T-cell (primary cell): ENCODE results near the gene CKAP4. TPM values are rescaled to one million over a fixed set of nuclear protein-coding genes. Genes with fewer than 3 reads are reported as not detected.

Experiments used
- ATAC-seq, 4 experiments: fragments of 200-7000 bp in 3 of 4; fragments of 150-1000 bp in 1 of 4; cut with Tn5 transposase; replicated peaks in 1 of 4; 1 replicate in 3 of 4; 2 replicates in 1 of 4; pipeline ENCODE4 v1.10.0; 2021; ENCODE audit warnings: moderate library complexity in 3 of 4, mild to moderate bottlenecking in 2 of 4, moderate number of reproducible peaks in 1 of 4
- CTCF ChIA-PET, 2 donors: fragments of 300-600 bp; sonication (Branson Sonifier 250); formaldehyde crosslinking; loops; one replicate each; lab custom pipeline; 2022; ENCODE audit warnings: antibody characterized with exemption in 2 of 2; lab: Charles Lee
- POLR2A ChIA-PET, 2 donors: fragments of 300-600 bp; sonication (Branson Sonifier 250); formaldehyde crosslinking; loops; one replicate each; lab custom pipeline; 2022; ENCODE audit warnings: antibody characterized with exemption in 2 of 2; lab: Charles Lee
- DNase-seq, 35 experiments: peaks; one replicate each; pipeline versions ENCODE4 v3.0.0 to v3.0.0-alpha.2; 2013 to 2023
- H3K27ac ChIP-seq: one replicate; pipeline ENCODE4 v1.5.1; 2013; ENCODE audit warnings: low read length
- H3K27me3 ChIP-seq, 2 experiments: replicated peaks in 1 of 2; 1 replicate in 1 of 2; 2 replicates in 1 of 2; pipeline versions ENCODE4 v1.6.1 to v1.7.0; 2013; ENCODE audit warnings: low read length in 1 of 2, mixed read lengths in 1 of 2; ENCODE audit not compliant: control insufficient read depth in 2 of 2, insufficient read depth in 2 of 2; ENCODE audit errors: extremely low read depth in 1 of 2
- H3K36me3 ChIP-seq, 2 donors: 1 replicate in 1 of 2; 2 replicates in 1 of 2; pipeline versions ENCODE4 v1.6.1 to v1.7.0; 2013; ENCODE audit warnings: low read length in 1 of 2; ENCODE audit not compliant: control insufficient read depth in 2 of 2, insufficient read depth in 1 of 2; ENCODE audit errors: extremely low read depth in 1 of 2
- H3K4me1 ChIP-seq, 2 experiments: 1 replicate in 1 of 2; 2 replicates in 1 of 2; pipeline versions ENCODE4 v1.6.1 to v1.7.0; 2013; ENCODE audit warnings: low read length in 2 of 2, mixed read lengths in 1 of 2; ENCODE audit not compliant: insufficient read depth in 2 of 2, control insufficient read depth in 1 of 2; ENCODE audit errors: extremely low read depth in 1 of 2
- H3K4me3 ChIP-seq, 2 donors: 1 replicate in 1 of 2; 2 replicates in 1 of 2; pipeline versions ENCODE4 v1.5.1 to v1.7.0; 2013; ENCODE audit warnings: mild to moderate bottlenecking in 2 of 2, low read length in 1 of 2, moderate library complexity in 1 of 2; ENCODE audit not compliant: control insufficient read depth in 1 of 2; ENCODE audit errors: extremely low read depth in 1 of 2
- H3K9me3 ChIP-seq: 2 replicates; pipeline ENCODE4 v1.7.0; 2013
- H3K27ac Mint-ChIP-seq, 2 donors: one replicate each; pipeline ENCODE4 v1.8.0; 2020 to 2021; ENCODE audit warnings: mild to moderate bottlenecking in 2 of 2, mixed read lengths in 2 of 2
- H3K27me3 Mint-ChIP-seq, 2 donors: one replicate each; pipeline ENCODE4 v1.8.0; 2021 to 2022; ENCODE audit warnings: mixed read lengths in 2 of 2
- H3K36me3 Mint-ChIP-seq: one replicate; pipeline ENCODE4 v1.8.0; 2021; ENCODE audit warnings: mixed read lengths
- H3K4me1 Mint-ChIP-seq, 3 donors: one replicate each; pipeline ENCODE4 v1.8.0; 2020 to 2022; ENCODE audit warnings: mixed read lengths in 3 of 3, mild to moderate bottlenecking in 1 of 3
- H3K4me3 Mint-ChIP-seq, 3 donors: one replicate each; pipeline ENCODE4 v1.8.0; 2020 to 2022; ENCODE audit warnings: mild to moderate bottlenecking in 3 of 3, mixed read lengths in 3 of 3, moderate library complexity in 3 of 3
- H3K9me3 Mint-ChIP-seq, 3 donors: one replicate each; pipeline ENCODE4 v1.8.0; 2020 to 2022; ENCODE audit warnings: mixed read lengths in 3 of 3
- WGBS: methylation state at CpG from one replicate; pipeline ENCODE4 v1.1.5; 2013; ENCODE audit warnings: missing lambda C conversion rate; ENCODE audit not compliant: insufficient coverage; 5-methylcytosine and 5-hydroxymethylcytosine counted together
- total RNA-seq, 35 experiments: library from RNA in 6 of 35; stranded (reverse) in 6 of 35; fragments of 120-200 nt in 1 of 35; gene quantifications; one replicate each; pipeline versions ENCODE4 v1.2.1 to v1.2.4 and lab custom pipeline; 2013 to 2026

Gene CKAP4
- total RNA-seq, 5 donors from 2014 or later (not counting 1 experiment from before 2014, with no cell fraction given), result 9.0 to 13.8 (median 11.7) TPM

GRCh38 chr12:106280106-106280505, 32.3 kb upstream of the CKAP4 start:
- H3K27me3 Mint-ChIP-seq, result peaks cover 9% of the 10 kb centered on the region in 2 donors
- ATAC-seq (no peak), DNase-seq (no peak)
- H3K9me3 Mint-ChIP-seq, result peaks cover 0 to 5% (median 4%) of the 10 kb centered on the region in 3 donors
- CTCF ChIA-PET, result interaction anchor here in 1 of 2 donors (0.5 to 2.9 kb wide), 3 partner anchors 17 to 366 kb away, joined by 3 to 15 read pairs (median 4); no protein-coding TSS in a partner anchor
- Histone ChIP-seq H3K4me1 (no peaks in the 10 kb centered on the region), H3K27me3 (peaks cover 4 to 5% of the 10 kb centered on the region in 2 experiments), H3K9me3 (peaks cover 9% of the 10 kb centered on the region), H3K4me3 (no peak overlapping the region), H3K36me3 (no peaks in the 10 kb centered on the region), H3K27ac (no peak overlapping the region)
- no peak overlapping the region for H3K27ac Mint-ChIP-seq
- H3K36me3 Mint-ChIP-seq, result no peaks in the 10 kb centered on the region
- WGBS, result no CpG with 5 or more reads among the region's 4 CpGs
- POLR2A ChIA-PET, result interaction anchor here in 1 of 2 donors (0.6 kb wide), 1 partner anchor 52 kb away, joined by 3 read pairs; no protein-coding TSS in a partner anchor
- peaks cover 0 to 1% (median 0%) of the 10 kb centered on the region in 3 donors for H3K4me1 Mint-ChIP-seq
- no peak overlapping the region for H3K4me3 Mint-ChIP-seq

- Histone ChIP-seq H3K27ac (no peak overlapping the region), H3K27me3 (no peaks in the 10 kb centered on the region), H3K9me3 (peaks cover 2% of the 10 kb centered on the region), H3K36me3 (no peaks in the 10 kb centered on the region), H3K4me3 (no peak overlapping the region), H3K4me1 (no peaks in the 10 kb centered on the region)
- POLR2A ChIA-PET, result no interaction called here
- Mint-ChIP-seq H3K36me3 (no peaks in the 10 kb centered on the region), H3K4me3 (no peak overlapping the region), H3K27me3 (no peaks in the 10 kb centered on the region), H3K27ac (no peak overlapping the region), H3K9me3 (no peaks in the 10 kb centered on the region), H3K4me1 (no peaks in the 10 kb centered on the region)
- WGBS, result 100% methylated on average over 1 of the region's 4 CpGs
- no peak for DNase-seq
- ATAC-seq, result no peak
- CTCF ChIA-PET, result interaction anchor here (0.5 to 1.1 kb wide), 4 partner anchors 28 to 828 kb away, joined by 3 to 9 read pairs (median 4); no protein-coding TSS in a partner anchor
Measured at GRCh38 chr12:106276032-106276740, 28.4 kb upstream of the CKAP4 start.

GRCh38 chr12:106275458-106275857, 27.6 kb upstream of the CKAP4 start:
- H3K4me3 ChIP-seq, result no peak overlapping the region

GRCh38 chr12:106274575-106275121, 26.8 kb upstream of the CKAP4 start:
- no peaks in the 10 kb centered on the region for H3K4me1 Mint-ChIP-seq
- ATAC-seq, result no peak
- DNase-seq, result no peak
- POLR2A ChIA-PET, result no interaction called here
- CTCF ChIA-PET, result interaction anchor here in 1 of 2 donors (0.7 kb wide), 1 partner anchor 15 kb away, joined by 3 read pairs; no protein-coding TSS in a partner anchor
- WGBS, result 100% methylated on average over 1 of the region's 7 CpGs
- H3K4me3 ChIP-seq, result no peak overlapping the region
- no peaks in the 10 kb centered on the region for H3K4me1 ChIP-seq
- no peak overlapping the region for H3K4me3 Mint-ChIP-seq
- no peaks in the 10 kb centered on the region for H3K27me3 ChIP-seq
- no peaks in the 10 kb centered on the region for H3K9me3 ChIP-seq
- no peak overlapping the region for H3K27ac Mint-ChIP-seq
- no peaks in the 10 kb centered on the region for H3K36me3 ChIP-seq
- H3K27ac ChIP-seq, result no peak overlapping the region
- no peaks in the 10 kb centered on the region for H3K27me3 Mint-ChIP-seq
- H3K9me3 Mint-ChIP-seq, result no peaks in the 10 kb centered on the region
- H3K36me3 Mint-ChIP-seq, result no peaks in the 10 kb centered on the region

More at GRCh38 chr12:106275458-106275857, 27.6 kb upstream of the CKAP4 start:
- Mint-ChIP-seq H3K9me3 (no peaks in the 10 kb centered on the region), H3K4me1 (no peaks in the 10 kb centered on the region), H3K4me3 (no peak overlapping the region), H3K27ac (no peak overlapping the region), H3K27me3 (no peaks in the 10 kb centered on the region), H3K36me3 (no peaks in the 10 kb centered on the region)
- no peak for DNase-seq
- 82% methylated on average over 3 of the region's 9 CpGs for WGBS
- no peaks in the 10 kb centered on the region for H3K9me3 ChIP-seq
- CTCF ChIA-PET, result interaction anchor here in 1 of 2 donors (0.7 kb wide), 2 partner anchors 16 to 829 kb away, joined by 3 read pairs; no protein-coding TSS in a partner anchor
- H3K4me1 ChIP-seq, result no peaks in the 10 kb centered on the region
- no peak overlapping the region for H3K27ac ChIP-seq
- no peak for ATAC-seq
- H3K27me3 ChIP-seq, result no peaks in the 10 kb centered on the region
- H3K36me3 ChIP-seq, result no peaks in the 10 kb centered on the region
- POLR2A ChIA-PET, result no interaction called here

GRCh38 chr12:106274012-106274411, 26.2 kb upstream of the CKAP4 start:
- no peak for DNase-seq

GRCh38 chr12:106273491-106273890, 25.7 kb upstream of the CKAP4 start:
- DNase-seq (no peak), ATAC-seq (no peak)
- H3K27me3 Mint-ChIP-seq, result no peaks in the 10 kb centered on the region
- H3K9me3 ChIP-seq, result no peaks in the 10 kb centered on the region
- ChIA-PET POLR2A (no interaction called here), CTCF (no interaction called here)
- no peaks in the 10 kb centered on the region for H3K4me1 ChIP-seq
- H3K4me3 ChIP-seq, result no peak overlapping the region
- no peaks in the 10 kb centered on the region for H3K27me3 ChIP-seq
- H3K4me1 Mint-ChIP-seq, result peaks cover 0 to 4% (median 0%) of the 10 kb centered on the region in 3 donors
- no peaks in the 10 kb centered on the region for H3K36me3 Mint-ChIP-seq
- no peak overlapping the region for H3K27ac ChIP-seq
- H3K9me3 Mint-ChIP-seq, result no peaks in the 10 kb centered on the region
- no peak overlapping the region for H3K27ac Mint-ChIP-seq
- WGBS, result 100% methylated on average over 6 of the region's 6 CpGs
- H3K36me3 ChIP-seq, result no peaks in the 10 kb centered on the region
- H3K4me3 Mint-ChIP-seq, result no peak overlapping the region

More at GRCh38 chr12:106274012-106274411, 26.2 kb upstream of the CKAP4 start:
- Histone ChIP-seq H3K27me3 (no peaks in the 10 kb centered on the region), H3K4me3 (no peak overlapping the region), H3K4me1 (no peaks in the 10 kb centered on the region), H3K9me3 (no peaks in the 10 kb centered on the region), H3K27ac (no peak overlapping the region), H3K36me3 (no peaks in the 10 kb centered on the region)
- Mint-ChIP-seq H3K4me1 (peaks cover 0 to 1% (median 0%) of the 10 kb centered on the region in 3 donors), H3K27me3 (no peaks in the 10 kb centered on the region), H3K9me3 (no peaks in the 10 kb centered on the region), H3K4me3 (no peak overlapping the region), H3K36me3 (no peaks in the 10 kb centered on the region), H3K27ac (no peak overlapping the region)
- ATAC-seq, result no peak
- no CpG with 5 or more reads among the region's 6 CpGs for WGBS
- ChIA-PET CTCF (no interaction called here), POLR2A (no interaction called here)
